ENCODE data around the gene DUS3L.
"Not testable (repeated sequence)": the region's sequence is repeated elsewhere in the genome, so short reads cannot be mapped to it uniquely, and the experiment has no call there.

The DUS3L gene

GRCh38 chr19:5799247-5800241, 8.6 kb upstream of the DUS3L start:
- no peak for FAIRE-seq

- FAIRE-seq: no peak
These were observed 7.3 kb upstream of the DUS3L start for GRCh38 chr19:5798244-5798643.

GRCh38 chr19:5795382-5795919, 4.5 kb upstream of the DUS3L start:
- FAIRE-seq: no peak

GRCh38 chr19:5793188-5793587, 2.2 kb upstream of the DUS3L start:
- FAIRE-seq: no peak

- FAIRE-seq: no peak
These were observed 1.3 kb upstream of the DUS3L start for GRCh38 chr19:5792224-5792623.

GRCh38 chr19:5789886-5790558, 941 bp downstream of the DUS3L start:
- FAIRE-seq: no peak

GRCh38 chr19:5789351-5789761, 1.6 kb downstream of the DUS3L start:
- no peak for FAIRE-seq

GRCh38 chr19:5788422-5788821, 2.5 kb downstream of the DUS3L start:
- no peak for FAIRE-seq

- no peak for FAIRE-seq
These were observed 3.4 kb downstream of the DUS3L start for GRCh38 chr19:5787409-5788182.

GRCh38 chr19:5786593-5787408, 4.2 kb downstream of the DUS3L start:
- no peak for FAIRE-seq

- FAIRE-seq: no peak
These were observed 5.5 kb downstream of the DUS3L start for GRCh38 chr19:5785423-5785822.

- no peak for FAIRE-seq
These were observed 6.3 kb downstream of the DUS3L start, which contains the start of gene PRR22 for GRCh38 chr19:5784581-5785147. PRR22 (minus strand) TSS chr19:5784746; CDS start chr19:5784660, 86 bp downstream.

- FAIRE-seq: no peak
These were observed 7.7 kb downstream of the DUS3L start for GRCh38 chr19:5782945-5783919.

GRCh38 chr19:5782322-5782721, 8.6 kb downstream of the DUS3L start:
- no peak for FAIRE-seq

GRCh38 chr19:5780916-5781315, 10.0 kb downstream of the DUS3L start:
- not testable (repeated sequence) for FAIRE-seq

- FAIRE-seq: no peak
These were observed 12.6 kb downstream of the DUS3L start for GRCh38 chr19:5778402-5778801.

- no peak for FAIRE-seq
These were observed 15.2 kb downstream of the DUS3L start for GRCh38 chr19:5775668-5776309.

GRCh38 chr19:5774921-5775320, 16.0 kb downstream of the DUS3L start:
- no peak for FAIRE-seq

- FAIRE-seq: no peak
These were observed 17.7 kb downstream of the DUS3L start for GRCh38 chr19:5773276-5773675.

GRCh38 chr19:5772416-5772815, 18.5 kb downstream of the DUS3L start:
- no peak for FAIRE-seq

Measured in TTC549 (cell line).